ENCODE data around the gene ANKRD12. TPM values are rescaled to one million over a fixed set of nuclear protein-coding genes. Genes with fewer than 3 reads are reported as not detected.
A peak's percentile ranks its signal among the peaks of the same experiment; 100 is the strongest.
"Not testable (repeated sequence)": the region's sequence is repeated elsewhere in the genome, so short reads cannot be mapped to it uniquely, and the experiment has no call there.

The ANKRD12 gene
- total and polyA plus RNA-seq, 4 experiments from 2014 or later, result 10.7 to 280 (median 201) TPM

DNA sequence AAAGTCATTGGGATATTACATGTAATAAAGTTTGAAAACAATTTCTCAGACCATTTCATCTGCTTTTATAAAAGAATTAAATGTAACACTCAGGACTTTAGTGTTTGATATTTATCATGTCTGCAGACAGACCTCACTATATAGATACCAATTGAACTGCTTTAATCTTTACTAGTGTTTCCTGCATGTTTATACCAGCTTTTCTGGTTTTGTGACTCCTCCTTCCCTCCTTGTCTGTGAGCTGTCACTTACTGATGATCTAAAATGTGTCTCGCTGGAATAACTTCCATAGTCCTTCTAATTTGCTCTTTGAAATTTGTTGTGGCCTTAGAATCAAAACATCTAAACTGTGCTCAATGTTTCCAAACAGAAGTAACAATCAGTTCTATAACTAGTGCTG lies 126.7 kb downstream of the ANKRD12 start:
- no peak for DNase-seq
- no peak overlapping the region for H3K27ac ChIP-seq (ENCODE audit: low read depth, low read length)
- intact Hi-C loops (cut with micrococcal nuclease), result no loop called here
- H3K27me3 ChIP-seq (ENCODE audit: insufficient read depth, low read length), result no peaks in the 10 kb centered on the region
- H3K4me1 ChIP-seq (ENCODE audit: insufficient read depth, low read length), result no peaks in the 10 kb centered on the region
- peaks cover 5% of the 10 kb centered on the region for H3K36me3 ChIP-seq (ENCODE audit: insufficient read depth, low read length)
- POLR2A ChIA-PET (ENCODE audit: partially characterized antibody), result no interaction called here
- CTCF ChIA-PET (ENCODE audit: partially characterized antibody), result no interaction called here
- no peaks in the 10 kb centered on the region for H3K9me3 ChIP-seq (ENCODE audit: control insufficient read depth in 1 of 2, low read length in 2 of 2)
- no peak overlapping the region for H3K4me3 Mint-ChIP-seq
- H3K4me1 Mint-ChIP-seq, result peaks cover 5 to 13% (median 8%) of the 10 kb centered on the region in 4 donors
- peaks cover 61 to 65% of the 10 kb centered on the region in 2 donors for H3K36me3 Mint-ChIP-seq
- no peaks in the 10 kb centered on the region for H3K27me3 Mint-ChIP-seq
- H3K27ac Mint-ChIP-seq, result peak overlapping the region in 2 of 7 donors; percentile 38 to 41
- no peak overlapping the region for H3K4me3 ChIP-seq (ENCODE audit: low read length in 2 of 2)
- peaks cover 0 to 3% (median 0%) of the 10 kb centered on the region in 8 donors for H3K9me3 Mint-ChIP-seq

DNA sequence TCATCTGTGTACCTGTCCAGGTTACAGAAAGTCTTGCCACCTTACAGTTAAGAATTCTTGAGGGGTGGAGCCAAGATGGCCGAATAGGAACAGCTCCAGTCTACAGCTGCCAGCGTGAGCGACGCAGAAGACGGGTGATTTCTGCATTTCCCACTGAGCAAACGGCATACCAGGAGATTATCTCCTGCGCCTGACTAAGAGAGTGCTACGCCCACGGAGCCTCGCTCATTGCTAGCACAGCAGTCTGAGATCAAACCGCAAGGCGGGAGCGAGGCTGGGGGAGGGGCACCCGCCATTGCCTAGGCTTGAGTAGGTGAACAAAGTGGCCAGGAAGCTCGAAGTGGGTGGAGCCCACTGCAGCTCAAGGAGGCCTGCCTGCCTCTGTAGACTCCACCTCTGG lies 128.2 kb downstream of the ANKRD12 start:
- Mint-ChIP-seq H3K36me3 (peaks cover 61 to 65% of the 10 kb centered on the region in 2 donors), H3K27ac (peak overlapping the region in 2 of 7 donors; percentile 50 to 52)
- POLR2A ChIA-PET (ENCODE audit: partially characterized antibody); H3K27me3 Mint-ChIP-seq; H3K9me3 Mint-ChIP-seq; H3K27me3 ChIP-seq (ENCODE audit: insufficient read depth, low read length); H3K27ac ChIP-seq (ENCODE audit: low read depth, low read length); H3K4me3 Mint-ChIP-seq; DNase-seq; H3K4me1 Mint-ChIP-seq; intact Hi-C loops (cut with micrococcal nuclease); CTCF ChIA-PET (ENCODE audit: partially characterized antibody); H3K4me1 ChIP-seq (ENCODE audit: insufficient read depth, low read length); H3K9me3 ChIP-seq (ENCODE audit: control insufficient read depth in 1 of 2, low read length in 2 of 2); H3K4me3 ChIP-seq (ENCODE audit: low read length in 2 of 2); H3K36me3 ChIP-seq (ENCODE audit: insufficient read depth, low read length): not testable (repeated sequence)

DNA sequence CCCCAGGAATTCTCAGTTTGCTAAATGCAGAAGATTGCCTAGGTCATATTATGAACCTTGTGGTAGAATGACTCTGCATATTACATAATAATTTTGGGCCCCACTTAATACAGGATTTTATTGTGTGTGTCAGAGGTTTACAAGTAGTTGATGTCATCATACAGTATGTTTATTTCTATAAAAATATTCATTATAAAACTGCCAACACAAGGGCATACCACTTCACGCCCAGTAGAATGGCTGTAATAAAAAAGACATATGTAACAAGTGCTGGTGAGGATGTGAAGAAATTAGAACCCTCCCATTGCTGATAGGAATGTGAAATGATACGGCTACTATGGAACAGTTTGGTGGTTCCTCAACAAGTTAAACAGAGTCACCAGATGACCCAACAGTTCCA lies 136.6 kb downstream of the ANKRD12 start:
- CTCF ChIA-PET (ENCODE audit: partially characterized antibody), result no interaction called here
- intact Hi-C loops (cut with micrococcal nuclease), result no loop called here
- Histone ChIP-seq H3K27me3 (ENCODE audit: insufficient read depth, low read length) (no peaks in the 10 kb centered on the region), H3K4me1 (ENCODE audit: insufficient read depth, low read length) (no peaks in the 10 kb centered on the region), H3K4me3 (ENCODE audit: low read length in 2 of 2) (no peak overlapping the region), H3K27ac (ENCODE audit: low read depth, low read length) (no peak overlapping the region), H3K9me3 (ENCODE audit: control insufficient read depth in 1 of 2, low read length in 2 of 2) (no peaks in the 10 kb centered on the region), H3K36me3 (ENCODE audit: insufficient read depth, low read length) (peaks cover 20% of the 10 kb centered on the region)
- Mint-ChIP-seq H3K4me1 (peaks cover 0 to 1% (median 0%) of the 10 kb centered on the region in 4 donors), H3K27me3 (no peaks in the 10 kb centered on the region), H3K36me3 (peaks cover 54 to 64% of the 10 kb centered on the region in 2 donors), H3K9me3 (no peaks in the 10 kb centered on the region), H3K4me3 (no peak overlapping the region), H3K27ac (peak overlapping the region in 1 of 7 donors; percentile 35)
- DNase-seq, result no peak
- POLR2A ChIA-PET (ENCODE audit: partially characterized antibody), result no interaction called here

DNA sequence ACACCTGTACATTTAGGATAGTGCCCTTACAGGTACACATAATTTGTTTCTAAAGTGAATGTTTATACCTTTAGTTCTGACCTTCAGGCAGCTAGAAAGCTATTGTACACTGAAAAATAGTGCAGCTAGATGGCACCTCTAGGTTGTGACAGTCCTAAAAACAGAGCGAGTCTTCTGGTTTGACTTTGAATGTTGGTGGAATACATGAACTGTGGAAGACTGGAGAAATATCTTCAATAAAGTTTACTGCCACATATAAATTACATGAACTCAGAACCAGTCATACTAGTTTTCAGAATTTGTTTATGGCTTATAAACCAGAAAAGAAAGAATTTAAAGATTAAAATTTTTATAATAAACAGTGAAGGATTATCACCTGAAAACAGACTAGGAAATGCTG lies 139.3 kb downstream of the ANKRD12 start:
- ChIA-PET CTCF (ENCODE audit: partially characterized antibody) (interaction anchor here (1.4 kb wide), 1 partner anchor 202 kb away, joined by 3 read pairs; no protein-coding TSS in a partner anchor), POLR2A (ENCODE audit: partially characterized antibody) (interaction anchor here (1.0 to 1.3 kb wide), 2 partner anchors 26 to 58 kb away, joined by 3 read pairs; partner anchors contain the start of gene TWSG1)
- H3K4me1 Mint-ChIP-seq, result no peaks in the 10 kb centered on the region
- Histone ChIP-seq H3K9me3 (ENCODE audit: control insufficient read depth in 1 of 2, low read length in 2 of 2) (no peaks in the 10 kb centered on the region), H3K4me1 (ENCODE audit: insufficient read depth, low read length) (no peaks in the 10 kb centered on the region), H3K4me3 (ENCODE audit: low read length in 2 of 2) (no peak overlapping the region), H3K36me3 (ENCODE audit: insufficient read depth, low read length) (peaks cover 25% of the 10 kb centered on the region), H3K27me3 (ENCODE audit: insufficient read depth, low read length) (no peaks in the 10 kb centered on the region), H3K27ac (ENCODE audit: low read depth, low read length) (no peak overlapping the region)
- no peaks in the 10 kb centered on the region for H3K9me3 Mint-ChIP-seq
- H3K27me3 Mint-ChIP-seq, result no peaks in the 10 kb centered on the region
- no peak overlapping the region for H3K27ac Mint-ChIP-seq
- intact Hi-C loops (cut with micrococcal nuclease), result no loop called here
- no peak for DNase-seq
- H3K36me3 Mint-ChIP-seq, result peaks cover 64 to 69% of the 10 kb centered on the region in 2 donors
- H3K4me3 Mint-ChIP-seq, result no peak overlapping the region

DNA sequence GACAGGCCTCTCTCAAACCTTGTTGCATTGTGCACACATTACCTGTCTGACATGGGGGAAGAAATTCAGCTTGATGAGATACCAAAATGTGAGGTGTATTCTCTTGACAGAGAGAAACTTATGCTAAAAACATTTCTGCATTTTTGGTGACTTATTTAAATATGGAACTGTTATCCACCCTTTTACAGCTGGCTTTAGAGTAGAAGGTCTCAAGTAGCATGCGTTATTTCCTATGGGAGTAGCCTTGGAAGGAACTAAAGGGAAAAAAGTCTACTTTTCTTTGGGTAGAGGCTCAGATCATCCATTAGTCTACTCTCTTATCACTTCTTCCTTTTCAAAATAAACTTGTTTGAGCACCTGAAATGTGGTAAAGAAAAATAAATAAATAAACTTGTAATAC lies 141.4 kb downstream of the ANKRD12 start:
- H3K36me3 Mint-ChIP-seq, result peaks cover 63 to 69% of the 10 kb centered on the region in 2 donors
- Histone ChIP-seq H3K9me3 (ENCODE audit: control insufficient read depth in 1 of 2, low read length in 2 of 2) (no peaks in the 10 kb centered on the region), H3K4me1 (ENCODE audit: insufficient read depth, low read length) (no peaks in the 10 kb centered on the region), H3K36me3 (ENCODE audit: insufficient read depth, low read length) (peaks cover 20% of the 10 kb centered on the region), H3K27ac (ENCODE audit: low read depth, low read length) (no peak overlapping the region), H3K4me3 (ENCODE audit: low read length in 2 of 2) (no peak overlapping the region), H3K27me3 (ENCODE audit: insufficient read depth, low read length) (no peaks in the 10 kb centered on the region)
- H3K27me3 Mint-ChIP-seq, result no peaks in the 10 kb centered on the region
- no peak for DNase-seq
- ChIA-PET CTCF (ENCODE audit: partially characterized antibody) (no interaction called here), POLR2A (ENCODE audit: partially characterized antibody) (no interaction called here)
- intact Hi-C loops (cut with micrococcal nuclease), result no loop called here
- H3K27ac Mint-ChIP-seq, result peak overlapping the region in 1 of 7 donors; percentile 35
- no peaks in the 10 kb centered on the region for H3K9me3 Mint-ChIP-seq
- H3K4me1 Mint-ChIP-seq, result no peaks in the 10 kb centered on the region
- no peak overlapping the region for H3K4me3 Mint-ChIP-seq

DNA sequence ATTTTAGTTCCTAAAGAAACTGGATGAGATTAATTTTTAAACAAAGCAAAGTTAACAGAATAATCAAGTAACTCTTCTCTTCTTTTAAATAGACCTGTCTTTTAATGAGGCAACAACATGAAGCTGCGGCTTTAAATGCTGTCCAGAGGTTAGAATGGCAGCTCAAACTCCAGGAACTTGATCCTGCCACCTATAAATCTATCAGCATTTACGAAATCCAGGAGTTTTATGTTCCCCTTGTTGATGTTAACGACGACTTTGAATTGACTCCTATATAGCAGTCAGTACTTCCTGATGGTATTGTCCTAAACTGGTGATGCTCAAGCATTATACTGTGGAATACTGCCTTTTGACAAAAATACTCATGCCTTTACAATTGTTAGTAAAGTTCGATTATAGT lies 144.3 kb downstream of the ANKRD12 start:
- ChIA-PET CTCF (ENCODE audit: partially characterized antibody) (no interaction called here), POLR2A (ENCODE audit: partially characterized antibody) (no interaction called here)
- no peaks in the 10 kb centered on the region for H3K9me3 Mint-ChIP-seq
- H3K27ac Mint-ChIP-seq, result no peak overlapping the region
- Histone ChIP-seq H3K27me3 (ENCODE audit: insufficient read depth, low read length) (no peaks in the 10 kb centered on the region), H3K36me3 (ENCODE audit: insufficient read depth, low read length) (peaks cover 11% of the 10 kb centered on the region), H3K27ac (ENCODE audit: low read depth, low read length) (no peak overlapping the region), H3K4me1 (ENCODE audit: insufficient read depth, low read length) (no peaks in the 10 kb centered on the region), H3K9me3 (ENCODE audit: control insufficient read depth in 1 of 2, low read length in 2 of 2) (no peaks in the 10 kb centered on the region), H3K4me3 (ENCODE audit: low read length in 2 of 2) (no peak overlapping the region)
- H3K36me3 Mint-ChIP-seq, result peaks cover 52 to 61% of the 10 kb centered on the region in 2 donors
- no peak overlapping the region for H3K4me3 Mint-ChIP-seq
- no peaks in the 10 kb centered on the region for H3K27me3 Mint-ChIP-seq
- intact Hi-C loops (cut with micrococcal nuclease), result no loop called here
- no peak for DNase-seq
- H3K4me1 Mint-ChIP-seq, result peaks cover 0 to 3% (median 0%) of the 10 kb centered on the region in 4 donors

DNA sequence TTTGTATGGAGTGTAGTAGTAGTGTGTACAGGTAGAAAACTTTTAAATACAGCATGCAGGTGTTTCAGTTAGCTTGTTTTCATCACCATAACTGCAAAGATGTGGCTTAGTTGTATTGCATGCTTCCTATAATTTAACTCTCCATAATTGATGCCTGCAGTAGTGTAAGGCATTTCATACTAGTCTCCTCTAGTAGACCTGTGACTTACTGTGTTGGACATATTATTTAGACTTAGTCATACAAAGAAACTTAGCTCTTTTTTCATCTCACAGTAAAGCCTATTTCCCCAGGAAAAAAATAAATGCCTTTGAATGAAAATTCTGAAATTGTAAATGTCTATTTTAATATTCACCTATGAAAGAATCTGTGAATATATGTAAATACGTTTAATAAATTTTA lies 145.2 kb downstream of the ANKRD12 start:
- Histone ChIP-seq H3K36me3 (ENCODE audit: insufficient read depth, low read length) (peaks cover 11% of the 10 kb centered on the region), H3K27ac (ENCODE audit: low read depth, low read length) (no peak overlapping the region), H3K4me1 (ENCODE audit: insufficient read depth, low read length) (no peaks in the 10 kb centered on the region), H3K9me3 (ENCODE audit: control insufficient read depth in 1 of 2, low read length in 2 of 2) (no peaks in the 10 kb centered on the region), H3K4me3 (ENCODE audit: low read length in 2 of 2) (no peak overlapping the region), H3K27me3 (ENCODE audit: insufficient read depth, low read length) (no peaks in the 10 kb centered on the region)
- no peaks in the 10 kb centered on the region for H3K27me3 Mint-ChIP-seq
- H3K4me1 Mint-ChIP-seq, result peaks cover 0 to 3% (median 0%) of the 10 kb centered on the region in 4 donors
- no peaks in the 10 kb centered on the region for H3K9me3 Mint-ChIP-seq
- intact Hi-C loops (cut with micrococcal nuclease), result no loop called here
- ChIA-PET CTCF (ENCODE audit: partially characterized antibody) (no interaction called here), POLR2A (ENCODE audit: partially characterized antibody) (no interaction called here)
- no peak overlapping the region for H3K4me3 Mint-ChIP-seq
- DNase-seq, result no peak
- peaks cover 50 to 59% of the 10 kb centered on the region in 2 donors for H3K36me3 Mint-ChIP-seq
- no peak overlapping the region for H3K27ac Mint-ChIP-seq

DNA sequence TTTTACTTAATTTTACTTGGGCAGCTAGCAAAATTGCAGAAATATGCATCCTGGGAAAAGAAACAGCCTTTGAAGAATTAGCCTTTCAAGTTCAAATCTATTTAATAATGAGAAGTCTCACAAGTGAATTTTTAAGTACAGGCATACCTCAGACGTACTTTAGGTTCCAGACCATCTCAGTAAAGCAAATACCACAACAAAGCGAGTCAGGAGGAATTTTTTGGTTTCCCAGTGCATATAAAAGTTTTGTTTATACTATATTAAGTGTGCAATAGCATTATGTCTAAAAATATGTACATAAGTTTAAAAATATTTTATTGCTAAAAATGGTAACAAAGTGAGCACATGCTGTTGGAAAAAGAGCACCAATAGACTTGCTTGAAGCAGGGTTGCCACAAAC lies 147.2 kb downstream of the ANKRD12 start:
- Mint-ChIP-seq H3K9me3 (peaks cover 0 to 5% (median 3%) of the 10 kb centered on the region in 8 donors), H3K4me3 (no peak overlapping the region), H3K27me3 (no peaks in the 10 kb centered on the region), H3K36me3 (peaks cover 40 to 46% of the 10 kb centered on the region in 2 donors), H3K27ac (no peak overlapping the region), H3K4me1 (peaks cover 0 to 5% (median 0%) of the 10 kb centered on the region in 4 donors)
- POLR2A ChIA-PET (ENCODE audit: partially characterized antibody), result no interaction called here
- DNase-seq, result no peak
- Histone ChIP-seq H3K9me3 (ENCODE audit: control insufficient read depth in 1 of 2, low read length in 2 of 2) (no peaks in the 10 kb centered on the region), H3K4me3 (ENCODE audit: low read length in 2 of 2) (no peak overlapping the region), H3K36me3 (ENCODE audit: insufficient read depth, low read length) (peaks cover 6% of the 10 kb centered on the region), H3K27me3 (ENCODE audit: insufficient read depth, low read length) (no peaks in the 10 kb centered on the region), H3K27ac (ENCODE audit: low read depth, low read length) (no peak overlapping the region), H3K4me1 (ENCODE audit: insufficient read depth, low read length) (no peaks in the 10 kb centered on the region)
- intact Hi-C loops (cut with micrococcal nuclease), result no loop called here
- CTCF ChIA-PET (ENCODE audit: partially characterized antibody), result interaction anchor here (1.1 kb wide), 1 partner anchor 55 kb away, joined by 3 read pairs; no protein-coding TSS in a partner anchor

Measured in CD4-positive, alpha-beta memory T cell (primary cell).